Astrocyte of the cerebellum (primary cell): Measurements from ENCODE around the gene CLCA1.
A peak's percentile ranks its signal among the peaks of the same experiment; 100 is the strongest.

ENCODE experiments used
- DNase-seq: peaks from one replicate; pipeline ENCODE4 v3.0.0-alpha.2; 2011; ENCODE audit warnings: low read depth
- H3K4me3 ChIP-seq: 2 replicates; pipeline ENCODE4 v1.5.1; 2011; ENCODE audit warnings: mild to moderate bottlenecking, low read depth, low read length, moderate library complexity
- in situ Hi-C: cut with HindIII; loops from 2 replicates; pipeline ENCODE4 v1.10.0; 2017; ENCODE audit warnings: low sequenced_read_pairs
- TF ChIP-seq, protein P1 (sequence below): IDR thresholded peaks from 2 replicates; pipeline ENCODE4 v1.5.1; 2012; ENCODE audit warnings: low read length, low read depth, moderate library complexity, mild to moderate bottlenecking; ENCODE audit errors: missing control alignments

Gene CLCA1

DNA sequence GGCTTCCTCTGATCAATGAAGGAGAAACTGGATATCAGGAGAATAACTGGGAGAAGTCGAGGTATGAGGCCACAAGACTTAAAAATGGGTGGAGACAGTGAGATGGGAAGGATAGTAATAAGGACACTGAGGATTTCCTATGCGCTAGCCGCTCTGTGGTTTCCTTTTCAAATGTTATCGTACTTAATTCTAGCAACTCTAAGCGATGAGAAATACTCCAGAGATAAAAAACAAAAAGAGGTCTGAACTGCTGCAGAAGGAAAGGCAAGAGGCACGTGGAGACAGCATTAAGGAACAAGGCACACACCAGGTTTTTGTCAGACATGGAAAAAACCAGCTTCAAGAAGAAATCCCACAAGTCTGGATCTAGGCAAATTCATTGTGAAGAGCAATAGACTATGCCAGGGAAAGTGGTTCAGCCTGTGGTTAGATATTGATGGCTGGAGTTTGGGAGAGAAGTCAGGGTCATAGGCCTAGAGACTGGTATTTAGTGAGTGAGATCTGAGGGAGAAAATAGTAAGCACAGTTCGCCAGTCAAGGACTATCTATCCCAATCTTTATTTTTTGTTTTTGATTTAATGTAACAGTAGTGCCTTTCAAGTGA is 39.5 kb upstream of the CLCA1 start:
- in situ Hi-C loops, result no loop called here
- peak; percentile 29 for DNase-seq
- TF ChIP-seq, protein P1, sequence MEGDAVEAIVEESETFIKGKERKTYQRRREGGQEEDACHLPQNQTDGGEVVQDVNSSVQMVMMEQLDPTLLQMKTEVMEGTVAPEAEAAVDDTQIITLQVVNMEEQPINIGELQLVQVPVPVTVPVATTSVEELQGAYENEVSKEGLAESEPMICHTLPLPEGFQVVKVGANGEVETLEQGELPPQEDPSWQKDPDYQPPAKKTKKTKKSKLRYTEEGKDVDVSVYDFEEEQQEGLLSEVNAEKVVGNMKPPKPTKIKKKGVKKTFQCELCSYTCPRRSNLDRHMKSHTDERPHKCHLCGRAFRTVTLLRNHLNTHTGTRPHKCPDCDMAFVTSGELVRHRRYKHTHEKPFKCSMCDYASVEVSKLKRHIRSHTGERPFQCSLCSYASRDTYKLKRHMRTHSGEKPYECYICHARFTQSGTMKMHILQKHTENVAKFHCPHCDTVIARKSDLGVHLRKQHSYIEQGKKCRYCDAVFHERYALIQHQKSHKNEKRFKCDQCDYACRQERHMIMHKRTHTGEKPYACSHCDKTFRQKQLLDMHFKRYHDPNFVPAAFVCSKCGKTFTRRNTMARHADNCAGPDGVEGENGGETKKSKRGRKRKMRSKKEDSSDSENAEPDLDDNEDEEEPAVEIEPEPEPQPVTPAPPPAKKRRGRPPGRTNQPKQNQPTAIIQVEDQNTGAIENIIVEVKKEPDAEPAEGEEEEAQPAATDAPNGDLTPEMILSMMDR, result no peak
- no peak overlapping the region for H3K4me3 ChIP-seq

DNA sequence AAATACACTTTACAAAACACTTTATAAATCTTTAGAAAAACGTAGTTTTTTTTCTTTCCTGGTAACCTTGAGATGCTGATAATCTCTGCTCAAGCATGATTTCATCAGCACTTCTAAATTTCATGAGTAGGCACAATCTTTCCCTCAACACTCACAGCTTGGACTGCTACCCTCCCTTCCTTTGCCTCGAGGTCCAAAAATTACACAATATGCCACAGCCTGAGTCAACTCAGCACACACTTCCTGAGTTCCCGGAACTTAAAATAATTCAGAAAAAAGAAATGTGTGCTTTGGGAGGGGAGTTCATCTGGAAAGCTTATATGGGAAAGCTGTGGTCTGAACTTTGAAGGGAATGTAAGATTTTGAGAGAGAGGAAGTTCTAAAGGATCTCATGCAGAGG is 38.9 kb upstream of the CLCA1 start:
- in situ Hi-C loops, result no loop called here
- H3K4me3 ChIP-seq, result no peak overlapping the region
- TF ChIP-seq, protein P1, result no peak
- peak; percentile 87 for DNase-seq

GRCh38 chr1:86430376-86430775 is 38.4 kb upstream of the CLCA1 start:
- in situ Hi-C loops, result no loop called here
- TF ChIP-seq, protein P1, result no peak
- no peak for DNase-seq
- no peak overlapping the region for H3K4me3 ChIP-seq

DNA sequence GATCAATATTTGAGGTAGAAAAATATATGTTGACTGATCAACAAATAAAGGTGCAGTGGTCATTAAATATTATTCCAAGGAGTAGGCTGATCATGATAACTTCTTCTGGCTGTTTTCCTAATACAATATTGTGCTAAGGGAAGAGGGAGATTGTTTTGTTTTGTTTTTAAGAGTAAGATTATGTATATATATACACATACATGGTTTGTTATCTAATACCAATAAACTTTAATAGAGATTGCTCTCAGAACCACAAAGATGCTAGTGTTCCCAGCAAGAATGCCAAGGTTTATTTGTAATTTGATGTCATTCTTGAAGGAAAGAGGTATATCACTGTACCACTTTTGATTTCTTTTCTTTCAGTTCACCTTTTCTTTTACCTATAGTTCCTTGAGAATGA is 34.7 kb upstream of the CLCA1 start:
- H3K4me3 ChIP-seq, result no peak overlapping the region
- no peak for DNase-seq
- in situ Hi-C loops, result no loop called here
- TF ChIP-seq, protein P1, result no peak

DNA sequence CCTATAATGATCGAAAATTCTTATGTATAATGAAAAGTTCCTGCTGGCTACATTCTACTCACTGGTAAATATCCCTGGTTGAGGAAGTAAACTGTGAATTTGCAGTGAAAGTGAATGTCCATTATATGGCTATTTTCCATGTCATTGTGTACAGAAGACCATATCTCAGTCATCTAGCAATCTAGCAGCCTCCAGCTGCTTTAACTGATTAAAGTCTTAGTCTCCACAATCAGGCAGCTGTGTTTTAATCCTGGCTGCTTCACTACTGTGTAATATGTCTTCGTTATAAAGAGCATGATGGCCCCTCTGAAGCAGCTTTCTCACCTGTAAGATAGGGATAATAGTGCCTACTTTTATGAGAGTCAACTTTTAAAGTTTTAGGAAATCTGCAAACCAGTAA is 33.4 kb upstream of the CLCA1 start:
- no peak for DNase-seq
- TF ChIP-seq, protein P1, result no peak
- in situ Hi-C loops, result no loop called here
- H3K4me3 ChIP-seq, result no peak overlapping the region

DNA sequence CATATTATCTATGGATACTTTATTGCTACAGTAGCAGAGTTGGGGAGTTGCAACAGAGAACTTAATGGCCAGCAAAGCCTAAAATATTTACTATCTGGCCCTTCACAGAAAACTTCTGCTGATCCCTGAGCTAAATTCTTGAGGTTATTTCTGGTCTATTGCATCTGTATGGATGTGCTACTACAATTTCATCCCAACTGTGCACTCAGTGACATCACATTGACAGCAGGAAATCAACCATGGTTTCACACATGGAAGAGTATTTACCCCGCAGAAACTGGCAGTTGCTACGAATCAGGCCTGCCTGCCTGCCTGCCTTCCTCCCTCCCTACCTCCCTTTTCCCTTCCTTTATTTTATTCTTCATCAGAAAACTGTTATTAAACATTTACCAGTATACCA is 32.7 kb upstream of the CLCA1 start:
- DNase-seq, result peak; percentile 67
- TF ChIP-seq, protein P1, result no peak
- H3K4me3 ChIP-seq, result no peak overlapping the region
- in situ Hi-C loops, result no loop called here
